Transverse colon (tissue), 4 donors: ENCODE measurements around the gene CALR.

Experiments
- EP300 ChIP-seq: sonication (generic); formaldehyde crosslinking; IDR thresholded peaks from one replicate; pipeline ENCODE4 v1.6.1; 2017; ENCODE audit warnings: antibody characterized with exemption, low read depth
- POLR2A ChIP-seq: fragments of 450-650 bp; IDR thresholded peaks from one replicate; pipeline ENCODE4 v1.6.1; 2016; ENCODE audit warnings: antibody characterized with exemption, mild to moderate bottlenecking, moderate library complexity
- POLR2AphosphoS5 ChIP-seq, 3 donors: sonication (generic); formaldehyde crosslinking; IDR thresholded peaks; one replicate each; pipeline ENCODE4 v1.6.1; 2016; ENCODE audit warnings: antibody characterized with exemption in 3 of 3
- TF ChIP-seq, protein P1 (sequence below), 5 experiments: fragments of 200-600 bp in 3 of 5; fragments of 450-650 bp in 2 of 5; sonication (generic) in 3 of 5; IDR thresholded peaks; 1 replicate in 2 of 5; 2 replicates in 3 of 5; pipeline ENCODE4 v1.5.1; 2016 to 2017; ENCODE audit warnings: antibody characterized with exemption in 5 of 5, inconsistent platforms in 3 of 5, mild to moderate bottlenecking in 2 of 5, moderate library complexity in 1 of 5

DNA sequence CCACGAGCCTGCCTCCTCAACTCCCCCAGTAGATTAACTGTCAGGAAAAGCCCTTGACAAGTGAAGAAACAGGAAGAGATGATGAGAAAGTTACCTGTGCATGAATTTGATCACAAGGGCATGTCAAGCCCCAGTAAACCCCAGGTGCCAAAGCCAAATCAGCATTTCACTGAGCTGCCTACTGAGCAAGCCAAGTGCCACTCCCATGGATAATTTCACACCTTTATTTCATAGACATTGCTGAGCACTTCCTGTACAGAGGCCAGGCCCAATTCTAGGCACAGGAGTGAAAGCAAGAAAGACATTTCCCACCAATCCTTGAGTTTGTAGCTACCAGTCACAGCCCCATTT, 16.2 kb downstream of the CALR start:
- TF ChIP-seq POLR2A (no peak), EP300 (no peak), POLR2AphosphoS5 (IDR thresholded peaks at IDR 0.05) (no peak)
- TF ChIP-seq, protein P1, sequence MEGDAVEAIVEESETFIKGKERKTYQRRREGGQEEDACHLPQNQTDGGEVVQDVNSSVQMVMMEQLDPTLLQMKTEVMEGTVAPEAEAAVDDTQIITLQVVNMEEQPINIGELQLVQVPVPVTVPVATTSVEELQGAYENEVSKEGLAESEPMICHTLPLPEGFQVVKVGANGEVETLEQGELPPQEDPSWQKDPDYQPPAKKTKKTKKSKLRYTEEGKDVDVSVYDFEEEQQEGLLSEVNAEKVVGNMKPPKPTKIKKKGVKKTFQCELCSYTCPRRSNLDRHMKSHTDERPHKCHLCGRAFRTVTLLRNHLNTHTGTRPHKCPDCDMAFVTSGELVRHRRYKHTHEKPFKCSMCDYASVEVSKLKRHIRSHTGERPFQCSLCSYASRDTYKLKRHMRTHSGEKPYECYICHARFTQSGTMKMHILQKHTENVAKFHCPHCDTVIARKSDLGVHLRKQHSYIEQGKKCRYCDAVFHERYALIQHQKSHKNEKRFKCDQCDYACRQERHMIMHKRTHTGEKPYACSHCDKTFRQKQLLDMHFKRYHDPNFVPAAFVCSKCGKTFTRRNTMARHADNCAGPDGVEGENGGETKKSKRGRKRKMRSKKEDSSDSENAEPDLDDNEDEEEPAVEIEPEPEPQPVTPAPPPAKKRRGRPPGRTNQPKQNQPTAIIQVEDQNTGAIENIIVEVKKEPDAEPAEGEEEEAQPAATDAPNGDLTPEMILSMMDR (IDR thresholded peaks at IDR 0.05) = no peak
